ENCODE results near the gene IL1RAPL2. TPM values are rescaled to one million over a fixed set of nuclear protein-coding genes. Genes with fewer than 3 reads are reported as not detected.

Gene IL1RAPL2
- total and polyA plus RNA-seq, 2 donors (not counting 3 experiments of a cell fraction or from before 2014, with no cell fraction given): not detected

- Histone ChIP-seq H3K9me1 (replicated peaks; ENCODE audit: control insufficient read depth, extremely low read depth, insufficient read depth, low read length) (no peaks in the 10 kb centered on the region), H3K27me3 (ENCODE audit: control insufficient read depth in 2 of 2, insufficient read depth in 2 of 2, low read length in 2 of 2) (no peaks in the 10 kb centered on the region), H4K20me1 (replicated peaks; ENCODE audit: control insufficient read depth, extremely low read depth, insufficient read depth, low read length) (no peaks in the 10 kb centered on the region), H2AFZ (ENCODE audit: low read depth, low read length) (no peak overlapping the region), H3K4me1 (ENCODE audit: control insufficient read depth, extremely low read depth, insufficient read depth, low read length) (no peaks in the 10 kb centered on the region), H3K36me3 (ENCODE audit: control insufficient read depth in 2 of 2, extremely low read depth in 1 of 2, insufficient read depth in 2 of 2, low read length in 2 of 2) (no peaks in the 10 kb centered on the region), H3K9ac (replicated peaks; ENCODE audit: extremely low read depth, insufficient read depth, low read length) (no peak overlapping the region), H3K9me3 (replicated peaks; ENCODE audit: control insufficient read depth, insufficient read depth, low read length) (no peaks in the 10 kb centered on the region), H3K79me2 (ENCODE audit: control insufficient read depth, insufficient read depth, low read length) (no peaks in the 10 kb centered on the region), H3K4me2 (ENCODE audit: insufficient read depth, low read length) (no peak overlapping the region), H3K27ac (ENCODE audit: insufficient read depth, low read depth, low read length) (no peak overlapping the region), H3K4me3 (replicated peaks in 1 of 3; ENCODE audit: insufficient read depth in 1 of 3, low read depth in 1 of 3, low read length in 3 of 3) (no peak overlapping the region)
- intact Hi-C loops (cut with micrococcal nuclease): no loop called here
- no peak for TF ChIP-seq CTCF (IDR thresholded peaks at IDR 0.05; ENCODE audit: extremely low read depth in 1 of 2, insufficient read depth in 1 of 2, low read depth in 1 of 2, low read length in 2 of 2)
- TF ChIP-seq MYC (IDR thresholded peaks at IDR 0.05; ENCODE audit: low read depth, low read length): no peak
- TF ChIP-seq POLR2A (IDR thresholded peaks at IDR 0.05; ENCODE audit: low read depth, low read length): no peak
- no peak for TF ChIP-seq POLR2AphosphoS5 (IDR thresholded peaks at IDR 0.05; ENCODE audit: insufficient read depth, low read depth, low read length)
- no peak for TF ChIP-seq FOS (IDR thresholded peaks at IDR 0.05; ENCODE audit: borderline replicate concordance, insufficient read depth, low read length)
- TF ChIP-seq, protein P1, sequence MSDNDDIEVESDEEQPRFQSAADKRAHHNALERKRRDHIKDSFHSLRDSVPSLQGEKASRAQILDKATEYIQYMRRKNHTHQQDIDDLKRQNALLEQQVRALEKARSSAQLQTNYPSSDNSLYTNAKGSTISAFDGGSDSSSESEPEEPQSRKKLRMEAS (IDR thresholded peaks at IDR 0.05; ENCODE audit: insufficient read depth, insufficient read length): no peak
- no peak for TF ChIP-seq GATA2 (IDR thresholded peaks at IDR 0.05; ENCODE audit: insufficient read depth, insufficient read length, low read depth, low read length)
- TF ChIP-seq JUN (IDR thresholded peaks at IDR 0.05; ENCODE audit: borderline replicate concordance, insufficient read depth, insufficient read length, low read depth): no peak
- TF ChIP-seq EZH2 (IDR thresholded peaks at IDR 0.05; ENCODE audit: borderline replicate concordance, low read depth, low read length, severe bottlenecking): no peak
- no TSS peak for BruUV-seq (replicated peaks)
- dilution Hi-C loops (cut with MboI; ENCODE audit: extremely low pct_ligation_motif_present, low sequenced_read_pairs): no loop called here
- CTCF ChIA-PET: no interaction called here
- FAIRE-seq (no peak), DNase-seq (ENCODE audit: low read depth, low spot score) (no peak)
- POLR2A ChIA-PET: no interaction called here
These were observed 42.1 kb upstream of the IL1RAPL2 start for GRCh38 chrX:104523858-104524257.
